ENCODE results near the gene NCK1.
"Not testable (repeated sequence)": the region's sequence is repeated elsewhere in the genome, so short reads cannot be mapped to it uniquely, and the experiment has no call there.

NCK1 gene

DNA sequence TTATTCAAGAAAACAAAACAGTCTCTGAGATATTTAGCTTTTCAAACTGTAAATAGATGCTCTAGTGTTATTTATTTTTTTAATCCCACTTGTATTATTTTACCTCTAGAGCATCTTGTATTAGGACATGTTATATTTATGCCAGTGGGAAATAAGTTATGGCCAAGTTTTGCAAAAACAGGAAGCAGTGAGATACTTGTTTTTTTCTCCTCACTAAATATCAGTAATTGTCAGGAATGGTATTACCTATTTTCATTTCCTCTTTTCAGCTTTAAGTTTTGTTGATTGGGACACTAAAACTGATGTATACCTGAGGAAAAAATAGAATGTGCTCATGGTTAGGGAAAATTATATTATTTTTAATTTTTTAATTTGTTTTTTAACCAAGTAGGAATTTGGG, 87.1 kb downstream of the NCK1 start:
- no peak for DNase-seq (ENCODE audit: low read depth in 2 of 2)

DNA sequence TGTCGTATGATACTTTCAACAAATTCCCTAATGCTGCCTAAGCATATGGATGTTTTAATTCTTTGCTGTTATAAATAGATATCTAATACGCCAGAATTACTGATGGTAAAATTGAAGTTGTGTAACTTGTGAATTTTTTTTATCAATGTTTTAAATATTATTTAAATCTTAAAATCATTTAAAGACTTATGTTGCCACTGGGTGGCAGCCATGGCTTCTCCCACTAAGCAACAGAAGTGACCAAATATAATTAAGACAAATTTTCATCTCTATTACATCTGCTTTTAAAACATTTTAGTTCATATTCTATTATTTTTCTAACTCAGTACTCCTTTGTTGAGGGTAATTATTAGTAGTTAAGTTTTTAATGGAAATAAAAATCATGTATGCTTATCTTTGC, 87.7 kb downstream of the NCK1 start:
- no peak for DNase-seq (ENCODE audit: low read depth in 2 of 2)

DNA sequence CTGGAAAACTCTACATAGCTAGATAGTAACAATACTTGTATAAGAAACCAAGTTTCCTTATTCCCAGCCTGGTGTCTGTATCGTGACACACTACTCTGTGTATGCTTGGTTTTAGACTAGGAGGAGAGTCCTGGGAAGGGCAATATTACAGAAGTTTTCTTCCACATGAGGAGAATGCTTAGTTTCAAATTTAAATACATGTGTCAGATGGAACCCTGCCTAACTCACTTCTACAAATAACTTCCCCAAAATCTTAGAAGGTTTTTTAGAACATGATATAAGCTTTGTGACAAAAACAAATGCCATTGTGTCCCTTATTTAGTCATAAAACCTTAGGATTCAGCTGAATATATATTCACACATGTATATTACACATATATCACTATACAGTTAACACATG, 88.6 kb downstream of the NCK1 start:
- DNase-seq (ENCODE audit: low read depth in 2 of 2), result no peak

DNA sequence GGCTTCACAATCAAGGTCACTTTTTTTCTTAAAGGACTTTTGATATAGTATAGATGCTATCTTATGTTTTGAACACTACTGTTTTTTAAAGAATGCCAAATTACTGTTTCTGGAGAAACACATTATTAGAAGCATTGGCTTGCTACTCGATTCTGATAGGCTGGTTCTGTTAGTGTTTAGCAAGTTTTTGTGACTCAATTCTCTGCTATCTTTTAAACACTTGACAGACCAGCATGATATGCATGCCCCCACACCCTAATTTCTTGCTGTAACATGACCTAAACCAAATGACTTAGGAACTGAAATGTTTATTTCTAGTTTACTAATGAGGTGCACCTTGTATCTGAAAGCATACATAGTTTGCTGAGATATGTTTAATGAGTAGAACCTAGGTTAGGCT, 90.3 kb downstream of the NCK1 start:
- no peak for DNase-seq (ENCODE audit: low read depth in 2 of 2)

DNA sequence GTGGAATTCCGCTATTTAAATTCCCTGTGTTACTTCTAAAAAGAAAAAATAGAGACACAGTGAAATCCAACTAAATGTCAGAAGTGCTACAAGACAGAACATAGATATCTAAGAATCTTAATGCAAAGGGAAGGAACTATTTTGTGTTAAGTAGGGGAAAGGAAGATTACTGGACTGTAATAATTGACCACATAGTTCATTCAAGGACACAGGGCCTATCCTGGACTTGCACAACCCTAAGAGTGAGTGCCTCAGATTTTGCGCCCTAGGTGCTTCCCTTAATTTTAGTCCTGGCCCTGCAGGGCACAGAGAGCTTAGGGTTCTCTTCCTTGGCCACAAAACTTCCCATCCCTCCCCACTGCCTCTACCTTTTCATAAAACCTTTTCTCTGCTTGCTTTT, 92.2 kb downstream of the NCK1 start:
- no peak for DNase-seq (ENCODE audit: low read depth in 2 of 2)

DNA sequence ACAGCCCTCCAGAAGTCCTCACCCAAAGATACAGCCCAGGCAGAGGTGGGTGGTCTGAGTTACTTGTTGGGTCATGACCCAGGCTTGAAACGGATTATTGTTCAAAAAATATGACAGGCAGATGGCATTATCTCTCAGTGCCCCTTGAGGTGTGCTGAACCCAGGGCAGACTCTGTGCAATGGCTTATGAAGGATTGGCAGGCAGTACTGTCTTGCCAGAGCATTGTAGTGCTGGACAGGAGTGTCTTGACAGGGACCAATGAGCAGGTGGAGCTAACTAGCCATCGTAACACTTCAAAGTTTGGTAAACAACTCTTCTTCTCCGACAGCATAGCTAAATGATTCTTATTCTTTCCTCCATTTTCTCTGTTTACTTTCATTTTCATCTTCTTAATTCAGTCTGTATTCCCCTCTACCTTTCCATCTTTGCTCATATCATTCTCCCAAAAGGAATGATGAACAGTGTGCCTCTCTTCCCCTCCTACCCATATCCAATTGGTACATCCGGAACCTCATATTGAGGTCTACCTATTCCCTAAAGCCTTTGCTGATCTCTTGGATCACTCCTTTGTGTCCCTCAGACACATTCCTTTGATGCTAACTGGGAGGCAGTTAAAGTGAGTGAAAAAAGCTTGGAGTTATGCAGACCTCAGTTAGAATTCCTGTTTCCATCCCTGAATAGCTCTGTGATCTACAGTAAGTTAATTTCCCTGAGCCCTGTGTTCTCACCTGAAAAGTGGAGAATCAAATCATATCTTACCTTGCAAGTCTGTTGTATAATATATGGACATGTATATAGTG, 93.2 kb downstream of the NCK1 start:
- DNase-seq (ENCODE audit: low read depth in 2 of 2), result no peak

DNA sequence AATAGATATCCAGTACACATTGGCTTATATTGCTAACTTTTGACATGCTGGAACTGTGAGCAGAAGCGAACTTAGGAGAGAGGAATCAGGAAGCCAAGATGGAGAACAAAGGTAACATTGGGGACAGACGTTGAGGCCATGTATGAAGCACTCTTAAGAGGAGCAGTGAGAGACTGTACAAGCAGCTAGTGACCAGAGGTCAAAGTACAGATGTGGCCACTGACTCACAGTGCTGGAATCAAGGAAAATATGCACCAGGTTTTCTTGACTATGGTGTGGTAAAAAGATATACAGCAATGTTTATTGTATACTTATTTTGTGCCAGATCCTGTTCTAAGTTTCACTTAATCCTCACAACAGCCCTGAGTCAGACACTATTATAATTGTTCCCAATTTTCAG, 93.8 kb downstream of the NCK1 start:
- no peak for DNase-seq (ENCODE audit: low read depth in 2 of 2)

DNA sequence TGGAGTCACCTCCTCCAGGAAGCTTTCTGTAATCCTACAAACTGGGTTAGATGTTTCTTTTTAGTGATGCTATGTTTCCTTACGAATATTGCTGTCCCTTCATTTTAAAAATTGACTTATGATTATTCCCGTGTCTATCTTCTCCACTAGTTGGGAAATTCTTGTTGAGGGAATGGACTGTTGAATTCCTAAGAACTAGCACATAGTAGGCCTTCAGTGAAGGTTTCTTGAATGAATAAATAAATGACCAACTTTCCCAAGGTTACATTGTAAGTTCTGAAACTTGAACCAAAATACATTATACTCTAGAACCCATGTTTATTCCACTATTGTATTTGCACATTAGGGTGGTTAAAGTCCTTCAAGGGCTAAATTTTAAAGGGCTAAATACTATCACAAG, 95.0 kb downstream of the NCK1 start:
- DNase-seq (ENCODE audit: low read depth in 2 of 2), result no peak

DNA sequence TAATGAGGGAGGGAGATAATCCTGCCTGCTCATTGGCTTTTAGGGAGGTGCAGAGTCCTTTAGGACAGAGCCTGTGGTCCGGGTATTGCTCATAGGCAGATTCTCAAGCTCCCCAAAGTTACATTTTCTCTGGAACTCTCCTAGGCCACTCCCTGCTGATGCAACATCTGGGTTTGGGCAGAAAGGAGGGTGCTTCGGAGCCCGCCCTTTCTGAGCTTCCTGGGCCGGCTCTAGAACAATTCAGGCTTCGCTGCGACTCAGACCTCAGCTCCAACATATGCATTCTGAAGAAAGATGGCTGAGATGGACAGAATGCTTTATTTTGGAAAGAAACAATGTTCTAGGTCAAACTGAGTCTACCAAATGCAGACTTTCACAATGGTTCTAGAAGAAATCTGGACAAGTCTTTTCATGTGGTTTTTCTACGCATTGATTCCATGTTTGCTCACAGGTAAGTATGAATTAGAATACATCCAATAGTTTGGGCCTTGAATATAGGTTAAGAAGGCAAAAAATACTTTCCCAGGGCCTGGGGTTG, 95.8 kb downstream of the NCK1 start, which contains the start of gene IL20RB:
Gene IL20RB (plus strand): TSS at position 233 of the 538 bp plus-strand sequence. CDS start 131 bp downstream, at position 364.
- DNase-seq (ENCODE audit: low read depth in 2 of 2), result no peak

DNA sequence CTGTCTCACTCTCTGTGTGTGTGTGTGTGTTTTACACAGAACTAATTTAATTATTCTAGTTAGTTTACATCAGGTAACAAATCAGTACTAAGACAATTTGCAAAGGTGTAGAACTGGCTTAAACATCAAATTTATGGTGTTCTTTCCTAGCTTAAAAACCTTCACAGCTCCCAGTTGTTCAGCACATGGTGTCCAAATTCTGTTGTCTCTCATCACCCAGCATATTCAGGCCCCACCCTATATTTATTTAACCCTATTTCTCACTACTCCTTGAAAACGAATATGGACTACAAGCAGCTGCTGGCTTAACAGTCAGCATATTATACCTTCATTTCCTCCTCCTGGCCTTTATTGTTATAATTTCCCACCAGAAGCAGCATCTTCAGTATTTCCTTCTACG, 96.9 kb downstream of the NCK1 start:
- no peak for DNase-seq (ENCODE audit: low read depth in 2 of 2)

DNA sequence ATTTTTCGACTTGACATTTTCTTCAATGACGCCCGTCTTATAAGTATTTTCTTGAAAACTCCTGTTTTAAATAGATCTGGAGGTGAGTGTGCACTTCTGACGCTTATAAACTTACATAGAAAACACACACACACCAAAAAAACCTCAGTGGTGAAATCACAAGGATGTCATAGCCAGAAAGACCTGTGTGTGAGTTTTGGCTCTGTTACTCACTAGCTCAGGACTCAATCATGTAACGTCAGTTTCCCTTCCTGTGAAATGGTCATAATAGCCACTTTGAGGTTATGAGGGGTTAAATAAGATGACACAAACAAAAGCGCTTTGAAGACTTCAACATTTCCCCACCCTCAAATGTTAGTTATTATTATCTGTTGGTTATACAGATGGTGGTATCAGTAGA, 97.6 kb downstream of the NCK1 start:
- DNase-seq (ENCODE audit: low read depth in 2 of 2), result no peak

DNA sequence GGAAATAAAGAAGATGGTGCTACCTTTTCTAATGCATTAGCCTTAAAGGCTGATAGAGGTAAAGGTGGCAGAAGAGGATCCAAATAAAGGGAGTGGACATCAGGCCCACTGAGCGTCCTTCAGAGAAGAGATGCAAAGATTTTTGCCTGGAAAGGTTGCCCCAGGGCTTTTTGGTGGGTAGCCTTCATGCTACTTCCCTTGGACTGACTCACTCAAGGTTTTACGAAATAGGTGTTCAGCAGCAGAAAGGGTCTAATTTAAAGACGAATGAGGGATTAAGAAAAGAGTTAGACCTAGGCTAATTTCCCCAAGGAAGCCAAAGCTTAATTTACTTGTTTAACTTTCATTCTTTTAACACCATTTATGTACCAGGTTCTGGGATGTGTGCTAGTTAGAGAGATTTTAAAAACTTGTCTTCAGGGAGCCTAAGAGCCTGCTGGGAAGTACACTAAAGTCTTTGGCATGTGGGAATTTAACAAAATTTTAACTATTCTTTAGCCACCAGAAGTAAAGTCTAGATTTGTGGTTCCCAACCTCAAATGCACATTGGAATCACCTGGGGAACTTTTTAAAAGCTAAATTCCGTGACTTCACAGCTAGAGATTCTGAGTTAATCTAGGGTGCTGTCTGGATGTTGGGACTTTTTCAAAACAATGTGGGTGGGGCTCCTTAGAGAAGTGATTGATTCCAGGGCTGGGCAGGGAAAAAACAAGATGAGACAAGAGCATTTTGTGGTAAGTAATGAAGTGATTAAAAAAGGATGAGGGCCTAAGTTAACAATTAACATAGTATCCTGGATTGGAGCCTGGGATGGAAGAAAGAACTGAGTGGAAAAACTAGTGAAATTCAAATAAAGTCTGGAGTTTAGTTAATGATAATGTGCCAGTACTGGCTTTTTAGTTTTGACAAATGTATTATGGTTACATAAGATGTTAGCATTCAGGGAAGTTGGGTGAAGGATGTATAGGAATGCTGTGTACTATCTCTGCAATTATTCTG, 99.1 kb downstream of the NCK1 start:
- DNase-seq (ENCODE audit: low read depth in 2 of 2), result no peak

DNA sequence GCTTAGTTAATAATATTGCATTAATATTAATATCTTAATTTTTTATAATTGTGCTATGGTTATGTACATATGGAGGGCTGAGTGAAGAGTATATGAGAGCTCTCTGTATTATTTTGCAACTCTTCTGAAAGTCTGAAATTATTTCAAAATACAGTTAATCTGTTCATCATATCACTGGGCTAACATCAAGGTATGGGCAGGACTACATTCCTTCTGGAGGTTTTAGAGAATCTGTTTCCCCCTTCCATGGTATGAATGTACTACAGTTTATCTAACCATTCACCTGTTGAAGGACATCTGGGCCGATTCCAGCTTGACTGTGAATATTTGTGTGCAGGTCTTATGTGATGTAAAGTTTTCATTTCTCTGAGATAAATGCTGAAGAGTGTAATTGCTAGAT, 100.9 kb downstream of the NCK1 start:
- DNase-seq (ENCODE audit: low read depth in 2 of 2), result no peak

DNA sequence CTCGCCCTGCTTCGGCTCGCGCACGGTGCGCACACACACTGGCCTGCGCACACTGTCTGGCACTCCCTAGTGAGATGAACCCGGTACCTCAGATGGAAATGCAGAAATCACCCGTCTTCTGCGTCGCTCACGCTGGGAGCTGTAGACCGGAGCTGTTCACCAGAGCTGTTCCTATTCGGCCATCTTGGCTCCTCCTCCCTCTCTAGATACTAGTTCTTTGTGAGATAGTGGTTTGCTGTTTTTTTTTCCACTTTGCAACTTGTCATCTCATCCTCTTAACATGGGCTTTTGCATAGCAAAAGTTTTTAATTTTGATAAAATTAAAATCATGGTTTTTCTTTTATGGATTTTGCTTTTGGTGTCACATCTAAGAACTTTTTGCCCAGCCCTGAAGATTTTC, 107.5 kb downstream of the NCK1 start:
- DNase-seq (ENCODE audit: low read depth in 2 of 2), result not testable (repeated sequence)

DNA sequence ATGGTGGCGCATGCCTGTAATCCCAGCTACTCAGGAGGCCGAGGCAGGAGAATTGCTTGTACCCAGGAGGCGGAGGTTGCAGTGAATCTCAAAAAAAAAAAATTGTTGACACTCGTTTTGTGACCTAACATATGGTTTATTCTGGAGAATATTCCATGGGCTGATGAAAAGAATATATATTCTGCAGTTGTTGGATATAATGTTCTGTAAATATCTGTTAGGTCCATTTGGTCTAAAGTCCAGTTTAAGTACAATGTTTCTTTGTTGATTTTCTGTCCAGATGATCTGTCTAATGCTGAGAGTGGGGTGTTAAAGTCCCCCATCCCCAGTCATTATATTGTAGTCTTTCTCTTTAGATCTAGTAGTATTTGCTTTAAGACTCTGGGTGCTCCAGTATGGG, 111.3 kb downstream of the NCK1 start:
- no peak for DNase-seq (ENCODE audit: low read depth in 2 of 2)

DNA sequence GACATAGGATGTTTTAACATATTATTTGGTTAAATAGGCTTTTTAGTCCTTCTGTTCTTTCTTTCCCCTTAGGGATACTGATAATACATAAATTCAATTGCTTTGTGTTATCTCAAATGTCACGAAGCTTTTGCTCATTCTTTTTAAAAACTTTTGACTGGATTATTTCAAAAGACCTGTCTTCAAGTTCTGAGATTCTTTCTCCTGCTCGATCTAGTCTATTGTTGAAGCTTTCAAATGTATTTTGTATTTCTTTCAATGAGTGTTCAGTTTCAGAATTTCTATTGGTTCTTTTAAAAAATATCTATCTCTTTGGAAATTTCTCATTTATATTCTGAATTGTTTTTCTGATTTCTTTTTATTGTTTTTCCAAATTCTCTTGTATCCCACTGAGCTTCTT, 112.7 kb downstream of the NCK1 start:
- no peak for DNase-seq (ENCODE audit: low read depth in 2 of 2)

DNA sequence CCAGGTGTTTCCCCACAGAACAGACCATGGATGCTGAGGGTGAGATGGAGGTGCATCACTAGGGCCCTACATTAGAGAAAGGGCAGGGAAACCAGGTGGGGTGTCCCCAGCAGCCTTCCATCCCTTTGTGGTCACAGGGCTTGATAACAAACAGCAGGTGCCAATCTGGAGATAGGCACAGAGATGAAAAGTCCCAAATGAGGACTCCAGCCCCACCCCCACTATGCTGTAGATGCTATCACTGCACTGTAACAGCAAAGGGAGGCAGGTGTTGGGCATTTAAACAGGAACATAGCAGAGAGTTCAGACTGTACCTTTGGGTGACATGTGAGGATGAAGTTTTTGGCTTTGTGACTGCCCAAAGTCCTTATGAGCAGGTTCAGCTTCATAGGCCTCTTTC, 117.2 kb downstream of the NCK1 start:
- no peak for DNase-seq (ENCODE audit: low read depth in 2 of 2)

DNA sequence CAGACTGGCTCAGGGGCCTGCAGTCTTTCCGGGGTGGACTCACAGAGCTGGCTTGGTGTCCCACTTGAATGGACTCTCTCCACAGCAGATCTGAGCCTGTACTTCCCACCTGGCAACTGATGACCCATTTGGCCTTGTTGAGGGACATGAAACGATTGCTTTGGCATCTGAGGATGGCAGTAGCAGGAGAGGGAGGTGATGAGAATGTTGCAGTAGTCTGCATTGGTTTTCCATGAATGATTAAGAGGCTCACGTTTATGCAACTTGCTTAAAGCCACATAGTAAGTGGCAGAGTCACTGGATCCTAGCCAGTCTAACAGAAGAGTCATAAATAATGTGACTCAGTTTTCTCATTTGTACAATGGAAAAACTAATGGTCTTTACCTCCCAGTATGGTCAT, 117.7 kb downstream of the NCK1 start:
- DNase-seq (ENCODE audit: low read depth in 2 of 2), result no peak

DNA sequence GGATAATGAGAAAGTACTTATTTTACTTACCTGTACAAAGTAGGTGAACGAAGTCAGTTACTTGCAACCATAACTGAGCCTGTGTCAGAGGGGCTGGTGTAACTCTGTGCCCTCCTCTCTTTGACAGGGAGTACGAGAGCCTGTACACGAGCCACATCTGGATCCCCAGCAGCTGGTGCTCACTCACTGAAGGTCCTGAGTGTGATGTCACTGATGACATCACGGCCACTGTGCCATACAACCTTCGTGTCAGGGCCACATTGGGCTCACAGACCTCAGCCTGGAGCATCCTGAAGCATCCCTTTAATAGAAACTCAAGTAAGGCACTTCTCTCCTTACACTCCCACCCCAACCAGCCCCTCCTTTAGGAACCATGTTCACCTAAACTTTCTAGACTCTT, 120.0 kb downstream of the NCK1 start:
- DNase-seq (ENCODE audit: low read depth in 2 of 2), result no peak

DNA sequence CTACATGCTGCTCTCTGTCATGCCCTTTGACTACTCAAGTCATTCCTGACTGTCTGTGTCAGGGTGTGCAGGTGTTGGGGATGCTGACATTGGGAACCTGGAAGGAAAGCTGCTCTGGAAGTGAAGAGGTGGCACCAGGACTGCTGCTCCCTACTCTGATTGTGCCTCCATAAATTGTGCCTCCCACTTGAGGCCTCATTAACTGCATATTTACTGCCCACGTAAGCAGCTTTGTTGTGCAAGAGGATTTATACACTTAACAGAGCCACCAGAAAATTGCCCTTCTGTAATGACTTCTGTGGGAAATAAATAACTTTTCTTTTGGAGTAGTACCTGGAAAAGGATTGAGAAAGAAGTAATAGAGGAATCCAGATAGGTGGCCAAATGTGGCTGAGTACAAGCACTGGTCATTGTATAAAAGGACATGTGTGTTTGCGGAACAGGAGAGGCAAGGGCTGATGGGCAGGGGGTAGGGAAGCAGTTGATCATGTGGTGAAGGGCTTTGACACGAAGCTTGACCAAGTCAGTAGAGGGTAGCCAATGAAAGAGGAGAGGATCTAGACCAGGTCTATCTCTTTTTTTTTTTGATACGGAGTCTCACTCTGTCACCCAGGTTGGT, 120.6 kb downstream of the NCK1 start:
- DNase-seq (ENCODE audit: low read depth in 2 of 2), result no peak

DNA sequence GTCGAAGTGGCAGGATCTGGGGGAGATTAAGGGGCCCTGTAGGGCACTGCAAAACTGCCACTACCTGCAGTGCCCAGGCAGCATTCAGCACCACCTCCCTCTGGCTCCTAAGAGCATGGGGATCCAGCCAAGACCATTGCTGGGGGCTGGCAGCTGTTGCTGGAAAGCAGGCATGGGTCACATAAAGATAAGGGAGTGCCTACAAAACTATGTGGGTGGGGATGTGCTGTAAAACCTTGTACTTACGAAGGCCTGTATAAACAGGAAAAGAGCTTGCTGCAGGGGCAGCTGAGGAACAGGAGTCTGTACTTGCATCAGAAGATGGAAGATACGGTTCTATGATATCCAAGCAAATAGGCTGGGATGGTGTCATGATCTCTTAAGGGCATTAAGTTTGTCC, 122.8 kb downstream of the NCK1 start:
- no peak for DNase-seq (ENCODE audit: low read depth in 2 of 2)

DNA sequence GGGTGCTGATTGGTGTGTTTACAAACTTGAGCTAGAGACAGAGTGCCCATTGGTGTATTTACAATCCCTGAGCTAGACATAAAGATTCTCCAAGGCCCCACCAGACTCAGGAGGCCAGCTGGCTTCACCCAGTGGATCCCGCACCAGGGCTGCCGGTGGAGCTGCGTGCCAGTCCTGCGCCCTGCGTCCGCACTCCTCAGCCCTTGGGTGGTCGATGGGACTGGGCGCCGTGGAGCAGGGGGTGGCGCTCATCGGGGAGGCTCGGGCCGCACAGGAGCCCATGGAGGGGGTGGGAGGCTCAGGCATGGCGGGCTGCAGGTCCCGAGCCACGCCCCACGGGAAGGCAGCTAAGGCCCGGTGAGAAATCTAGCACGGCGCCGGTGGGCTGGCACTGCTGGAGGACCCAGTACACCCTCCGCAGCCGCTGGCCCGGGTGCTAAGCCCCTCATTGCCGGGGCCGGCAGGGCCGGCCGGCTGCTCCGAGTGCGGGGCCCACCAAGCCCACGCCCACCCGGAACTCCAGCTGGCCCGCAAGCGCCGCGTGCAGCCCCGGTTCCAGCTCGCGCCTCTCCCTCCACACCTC, 125.5 kb downstream of the NCK1 start:
- DNase-seq (ENCODE audit: low read depth in 2 of 2), result not testable (repeated sequence)
